ENCODE results near the gene LYZL6.
"Not testable (repeated sequence)": the region's sequence is repeated elsewhere in the genome, so short reads cannot be mapped to it uniquely, and the experiment has no call there.

The LYZL6 gene

DNA sequence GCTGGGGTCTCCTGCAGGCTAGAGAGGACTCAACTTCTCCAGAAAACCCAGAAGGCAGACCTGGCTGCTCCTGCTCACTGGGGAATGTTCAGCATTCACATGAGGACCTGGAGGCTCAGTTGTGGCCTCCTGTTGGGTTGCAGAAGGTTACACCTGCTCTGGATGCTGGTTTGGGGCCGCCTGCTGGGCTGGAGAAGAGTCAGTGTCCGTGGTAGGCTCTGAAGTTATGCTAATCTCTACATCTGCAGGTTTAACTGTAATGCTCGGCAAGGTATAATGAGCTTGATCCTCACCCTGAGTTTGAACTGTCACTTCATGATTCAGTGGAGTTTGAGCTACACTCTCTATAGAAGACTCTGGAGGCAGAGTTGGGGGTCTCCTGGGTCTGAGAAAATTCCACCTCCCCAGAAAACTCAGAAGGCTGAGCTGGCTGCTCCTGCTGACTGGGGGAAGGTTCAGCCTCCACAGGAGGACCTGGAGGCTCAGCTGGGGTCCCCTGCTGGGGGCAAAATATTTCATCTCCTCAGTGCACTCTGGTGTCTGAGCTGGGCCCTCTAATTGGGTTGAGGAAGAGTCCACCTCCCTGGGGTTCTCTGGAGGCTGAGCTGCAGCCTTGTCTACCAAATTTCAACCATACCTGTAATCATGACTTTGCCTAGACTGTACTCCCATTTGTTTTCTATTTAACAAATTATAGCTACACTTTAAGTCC is 36.4 kb downstream of the LYZL6 start:
- no peak for DNase-seq (ENCODE audit: low spot score)

DNA sequence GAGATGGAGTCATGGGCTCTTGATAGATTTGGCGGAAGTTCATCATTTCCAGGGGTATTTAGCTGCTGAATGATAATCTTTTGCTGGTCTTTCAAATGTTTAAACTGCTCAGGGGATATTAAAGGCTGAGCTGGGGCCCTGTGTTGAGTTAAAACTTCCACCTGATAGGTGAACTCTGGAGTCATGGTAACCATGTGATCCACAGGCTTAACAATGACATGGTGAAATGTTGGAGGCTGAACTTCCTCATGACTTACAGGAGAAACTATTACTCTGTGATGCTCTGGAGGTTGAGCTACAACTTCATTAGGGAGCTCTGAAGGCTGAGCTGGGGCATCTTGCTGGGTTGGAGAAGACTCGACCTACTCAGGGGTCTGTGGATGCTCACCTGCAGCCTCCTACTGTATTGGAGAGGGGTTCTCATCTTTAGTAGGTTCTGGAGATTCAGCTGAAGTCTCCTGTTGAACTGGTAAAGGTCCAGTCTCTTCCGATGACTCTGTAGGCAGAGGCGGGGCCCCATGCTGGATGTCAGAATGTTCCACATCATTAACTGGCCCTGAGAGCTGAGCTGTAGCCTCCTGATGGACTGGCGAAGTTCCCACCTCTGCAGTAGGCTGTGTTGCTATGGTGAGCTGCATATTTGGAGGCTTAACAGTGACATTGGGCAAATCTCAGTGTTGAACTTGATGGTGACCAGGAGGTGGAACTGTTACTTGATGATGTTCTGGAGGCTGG is 37.2 kb downstream of the LYZL6 start:
- no peak for DNase-seq (ENCODE audit: low spot score)

DNA sequence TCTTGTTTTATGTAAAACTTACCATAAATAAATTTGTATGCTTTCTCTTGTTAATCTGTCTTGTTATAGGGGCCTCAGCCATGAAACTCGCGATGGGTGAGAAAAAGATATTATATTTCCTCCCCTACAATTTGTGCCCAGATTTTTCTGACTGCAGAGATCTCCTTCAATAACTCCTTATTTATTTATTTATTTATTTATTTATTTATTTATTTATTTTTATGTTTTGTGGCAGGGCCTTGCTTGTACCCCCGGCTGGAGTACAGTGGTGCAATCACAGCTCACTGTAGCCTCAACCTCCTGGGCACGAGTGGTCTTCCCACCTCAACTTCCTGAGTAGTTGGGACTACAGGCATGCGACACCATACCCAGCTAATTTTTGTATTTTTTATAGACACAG is 40.1 kb downstream of the LYZL6 start:
- DNase-seq (ENCODE audit: low spot score), result no peak

- no peak for DNase-seq (ENCODE audit: low spot score)
These were observed 41.8 kb downstream of the LYZL6 start for GRCh38 chr17:35901631-35902175.

- no peak for DNase-seq (ENCODE audit: low spot score)
These were observed 42.6 kb downstream of the LYZL6 start for GRCh38 chr17:35900708-35901480.

DNA sequence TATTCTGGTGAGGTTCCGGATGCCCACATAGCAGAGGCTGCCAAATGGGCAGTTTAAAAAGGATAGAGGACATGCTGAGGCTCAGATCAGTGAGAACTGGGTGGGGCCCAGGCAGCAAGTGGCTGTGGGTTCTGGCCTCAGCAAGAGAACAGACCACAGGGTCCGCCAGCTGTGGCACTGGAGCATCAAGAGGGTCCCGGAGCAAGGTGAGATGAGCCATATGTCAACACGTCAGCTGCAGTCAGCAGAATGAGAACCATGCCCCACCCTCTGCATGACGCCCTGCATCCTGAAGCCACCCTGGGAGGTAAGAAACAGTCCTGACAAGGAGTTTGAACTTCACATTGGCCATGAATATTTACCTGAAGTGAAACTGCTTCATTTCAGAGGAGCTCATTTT is 43.2 kb downstream of the LYZL6 start:
- DNase-seq (ENCODE audit: low spot score), result no peak

DNA sequence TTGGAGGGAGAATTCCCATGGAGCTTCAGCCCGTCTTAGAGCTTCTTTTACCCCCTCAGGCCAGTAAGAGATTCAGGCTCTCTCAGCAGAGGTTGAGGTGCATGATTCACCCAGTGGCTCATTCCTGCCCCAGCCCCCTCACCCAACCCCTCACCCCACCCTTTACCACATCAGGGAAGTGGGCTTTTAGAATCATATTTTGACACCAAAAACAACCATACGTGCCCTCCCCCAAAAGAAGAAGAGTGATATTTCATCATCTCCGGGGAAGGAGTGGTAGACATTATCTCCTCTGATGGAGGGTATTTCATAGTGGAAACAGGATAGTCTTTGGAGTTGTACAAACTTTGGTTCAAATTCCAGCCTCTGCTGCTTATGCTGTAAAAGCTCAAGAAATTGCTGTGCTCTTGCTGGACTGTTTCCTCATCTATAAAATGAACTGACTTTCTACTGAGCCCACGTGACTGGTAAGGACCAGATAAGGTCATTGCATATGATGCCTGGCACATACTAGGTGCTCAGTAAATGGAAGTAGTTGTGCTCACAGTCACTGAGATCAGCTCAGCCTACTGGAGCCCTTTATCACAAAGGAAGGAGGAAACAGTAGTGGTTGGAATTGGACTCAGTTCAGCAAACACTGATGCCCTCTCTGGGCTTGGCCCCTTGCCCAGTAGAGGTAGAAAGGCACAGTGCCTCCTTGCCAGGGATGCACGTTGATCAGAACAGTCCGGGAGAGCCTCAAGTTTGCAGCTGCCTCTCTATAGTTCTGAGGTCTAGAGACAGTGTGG is 45.0 kb downstream of the LYZL6 start:
- DNase-seq (ENCODE audit: low spot score), result no peak

DNA sequence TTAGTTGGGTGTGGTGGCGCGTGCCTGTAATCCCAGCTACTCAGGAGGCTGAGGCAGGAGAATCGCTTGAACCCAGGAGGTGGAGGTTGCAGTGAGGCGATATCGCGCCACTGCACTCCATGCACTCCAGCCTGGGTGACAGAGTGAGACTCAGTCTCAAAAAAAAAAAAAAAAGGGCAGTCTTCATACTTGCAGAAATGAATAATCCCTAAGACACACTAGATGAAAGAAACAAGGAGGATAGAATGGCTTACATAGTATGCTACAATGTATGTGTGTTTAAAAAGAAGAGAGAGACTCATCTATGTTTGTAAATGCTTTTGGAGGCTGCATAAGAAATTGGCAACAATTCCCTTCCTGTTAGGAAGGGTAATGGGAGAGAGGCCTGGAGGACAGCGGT is 45.7 kb downstream of the LYZL6 start:
- DNase-seq (ENCODE audit: low spot score), result not testable (repeated sequence)

DNA sequence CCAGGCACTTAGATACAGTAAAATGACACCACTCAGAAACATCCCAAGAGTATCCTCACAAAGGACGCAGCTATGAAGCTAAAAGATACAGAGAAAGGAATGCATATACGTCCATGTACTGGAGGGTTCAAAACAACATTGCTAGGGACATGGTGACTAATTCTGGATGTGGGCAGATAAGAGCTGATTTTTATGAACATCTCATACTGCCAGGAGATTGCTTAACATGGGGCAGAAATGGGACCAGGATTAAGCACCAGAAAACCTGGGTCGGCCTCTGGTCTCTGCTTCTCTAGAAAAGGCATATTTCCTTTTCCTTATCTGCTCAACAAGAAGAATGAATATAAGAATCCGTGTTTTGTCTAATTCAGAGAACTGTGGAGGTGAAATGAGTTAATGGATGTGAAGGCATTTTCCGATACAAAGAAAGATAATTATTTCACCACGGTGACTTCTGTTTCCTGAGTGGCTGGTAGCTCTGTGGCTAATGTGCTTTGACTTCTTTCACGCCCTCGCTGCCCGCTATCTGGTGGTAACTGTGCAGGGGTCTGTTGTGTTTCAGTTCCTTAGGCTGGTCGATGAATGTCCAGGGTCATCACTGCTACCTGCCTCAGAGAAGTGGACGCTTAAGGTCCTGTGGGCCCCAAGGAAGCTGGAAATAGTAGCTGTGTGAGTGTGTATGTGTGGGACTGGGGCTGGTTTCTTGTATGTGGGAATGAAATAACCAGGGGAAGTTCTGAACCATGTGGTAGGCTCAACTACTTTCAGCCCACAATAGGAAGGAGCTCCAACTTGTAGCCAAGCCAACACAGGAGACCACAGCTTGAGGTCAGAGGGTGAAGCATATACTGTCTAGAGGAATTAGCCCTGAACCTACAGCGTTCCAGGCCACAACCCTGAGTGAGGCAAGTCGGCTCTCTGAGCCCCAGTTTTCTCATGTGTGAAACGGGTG is 47.6 kb downstream of the LYZL6 start:
- DNase-seq (ENCODE audit: low spot score), result no peak

- DNase-seq (ENCODE audit: low spot score), result no peak
These were observed 49.3 kb downstream of the LYZL6 start for GRCh38 chr17:35894206-35894605.

DNA sequence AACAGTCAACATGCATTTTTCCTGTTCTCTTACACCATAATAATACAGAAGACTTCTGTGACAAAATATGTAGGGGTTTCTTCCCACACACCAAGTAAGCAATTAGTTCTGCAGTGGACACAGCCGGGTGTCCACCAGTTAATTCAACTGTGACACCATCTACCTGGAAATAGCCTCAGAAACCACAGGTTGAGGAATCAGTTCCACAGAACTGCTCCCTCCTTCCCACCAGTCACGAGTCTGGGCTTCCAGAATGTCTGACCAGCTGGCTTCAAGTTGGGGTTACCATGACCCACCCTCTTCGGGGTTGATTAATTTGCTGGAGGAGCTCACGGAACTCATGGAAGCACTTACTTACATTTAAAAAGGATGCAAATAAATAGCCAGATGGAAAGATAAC is 49.8 kb downstream of the LYZL6 start:
- no peak for DNase-seq (ENCODE audit: low spot score)

DNA sequence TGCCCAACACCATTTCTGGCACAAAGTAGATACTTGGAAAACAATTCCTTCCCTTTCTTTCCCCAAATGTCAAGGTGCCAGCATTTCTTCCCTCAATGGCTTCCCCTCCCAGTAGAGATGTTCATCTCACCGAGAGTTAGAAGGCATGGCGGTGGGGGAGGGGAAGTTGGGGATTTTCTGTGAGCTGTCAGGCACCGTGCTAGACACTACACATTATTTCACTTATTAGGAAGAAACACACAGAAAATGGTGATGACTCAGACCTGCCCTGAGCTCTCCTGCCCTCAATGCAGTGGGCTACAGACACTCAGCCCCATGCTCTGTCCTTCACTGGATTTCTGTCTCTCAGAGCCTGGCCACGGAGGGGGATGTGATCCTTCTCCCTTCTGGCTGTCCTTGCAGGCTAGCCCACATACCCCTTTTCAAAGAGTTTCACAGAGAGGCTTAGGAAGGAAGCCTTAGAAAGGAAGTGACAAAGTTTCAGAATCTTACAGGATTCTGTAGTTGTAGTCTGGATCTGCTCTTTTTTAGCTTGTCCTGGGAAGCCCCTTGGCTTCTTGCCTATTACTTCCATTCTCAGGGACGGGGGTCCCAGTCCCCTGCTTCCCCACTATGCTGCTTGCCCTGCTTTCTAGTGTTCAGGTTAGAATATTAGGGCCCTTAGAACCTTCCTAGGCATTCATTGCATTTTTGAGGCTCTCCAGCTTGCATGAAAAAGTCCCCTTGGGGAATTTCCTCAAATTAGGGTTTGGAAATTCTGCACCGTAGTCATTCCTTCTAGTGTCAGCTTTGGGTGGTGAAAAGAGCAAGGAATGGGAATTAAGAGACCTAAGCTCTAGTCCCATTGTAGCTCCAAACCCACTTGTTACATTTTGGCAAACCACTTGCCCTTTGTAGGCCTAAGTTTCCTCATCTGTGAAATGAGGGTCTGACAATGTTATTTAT is 51.1 kb downstream of the LYZL6 start:
- DNase-seq (ENCODE audit: low spot score), result no peak

DNA sequence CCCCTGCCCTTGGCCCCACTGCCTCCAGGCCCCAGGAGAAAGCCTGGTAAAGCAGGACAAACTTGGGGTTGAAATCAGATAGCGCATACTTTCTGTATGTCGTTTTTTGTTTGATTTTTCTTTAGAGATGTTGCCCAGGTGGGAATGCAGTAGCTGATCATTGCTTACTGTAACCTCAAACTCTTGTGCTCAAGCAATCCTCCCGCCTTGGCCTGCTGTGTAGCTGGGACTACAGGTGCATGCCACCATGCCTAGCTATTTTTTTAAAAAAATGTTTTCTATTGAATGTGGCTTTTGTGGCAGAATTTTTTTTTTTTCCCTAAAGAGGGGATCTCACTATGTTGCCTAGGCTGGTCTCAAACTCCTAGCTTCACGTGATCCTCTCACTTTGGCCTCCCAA is 52.2 kb downstream of the LYZL6 start:
- no peak for DNase-seq (ENCODE audit: low spot score)

- DNase-seq (ENCODE audit: low spot score), result no peak
These were observed 52.7 kb downstream of the LYZL6 start for GRCh38 chr17:35890774-35891155.

GRCh38 chr17:35889818-35890773 is 53.4 kb downstream of the LYZL6 start:
- no peak for DNase-seq (ENCODE audit: low spot score)

GRCh38 chr17:35889241-35889640 is 54.3 kb downstream of the LYZL6 start:
- no peak for DNase-seq (ENCODE audit: low spot score)
